Lower lobe of right lung (tissue), 2 donors: Measurements from ENCODE around the gene PHF2. TPM values are rescaled to one million over a fixed set of nuclear protein-coding genes. Genes with fewer than 3 reads are reported as not detected.

Source experiments
- ATAC-seq, 2 donors: fragments of 200-7000 bp; cut with Tn5 transposase; one replicate each; pipeline ENCODE4 v1.9.1; 2020 to 2022; ENCODE audit warnings: mild to moderate bottlenecking in 2 of 2, moderate library complexity in 2 of 2
- DNase-seq: peaks from one replicate; pipeline ENCODE4 v3.0.0-alpha.2; 2020
- H3K27ac ChIP-seq: fragments of 200-600 bp; one replicate; pipeline ENCODE4 v1.8.0; 2022
- H3K27me3 ChIP-seq: fragments of 200-600 bp; one replicate; pipeline ENCODE4 v1.8.0; 2022; ENCODE audit warnings: low read depth
- H3K36me3 ChIP-seq: fragments of 200-600 bp; one replicate; pipeline ENCODE4 v1.8.0; 2022; ENCODE audit warnings: mild to moderate bottlenecking
- H3K4me1 ChIP-seq: fragments of 200-600 bp; one replicate; pipeline ENCODE4 v1.8.0; 2022
- H3K4me3 ChIP-seq: fragments of 200-600 bp; one replicate; pipeline ENCODE4 v1.8.0; 2022; ENCODE audit warnings: mild to moderate bottlenecking
- H3K9me3 ChIP-seq: fragments of 200-600 bp; one replicate; pipeline ENCODE4 v1.8.0; 2022
- intact Hi-C: fragments of 100-400 bp; cut with DNase I; formaldehyde crosslinking; loops from one replicate; pipeline ENCODE4 v1.11.0; 2022
- total RNA-seq: library from RNA; stranded (reverse); fragmentation: NEBNext Ultra II Directional; extraction: Animal tissue kit (Norgen Biotek cat#: 25700); gene quantifications from one replicate; pipeline ENCODE4 v1.2.1, GENCODE V29; 2021
- TF ChIP-seq, protein P1 (sequence below): fragments of 200-600 bp; IDR thresholded peaks from one replicate; pipeline ENCODE4 v1.8.0; 2022; ENCODE audit warnings: antibody characterized with exemption, mild to moderate bottlenecking
- donor health status: DM: no; HTN: yes; CAD: no; lungs with severe emphysema.

The PHF2 gene
- total RNA-seq, 1 donor from 2014 or later = 39.1 TPM

DNA sequence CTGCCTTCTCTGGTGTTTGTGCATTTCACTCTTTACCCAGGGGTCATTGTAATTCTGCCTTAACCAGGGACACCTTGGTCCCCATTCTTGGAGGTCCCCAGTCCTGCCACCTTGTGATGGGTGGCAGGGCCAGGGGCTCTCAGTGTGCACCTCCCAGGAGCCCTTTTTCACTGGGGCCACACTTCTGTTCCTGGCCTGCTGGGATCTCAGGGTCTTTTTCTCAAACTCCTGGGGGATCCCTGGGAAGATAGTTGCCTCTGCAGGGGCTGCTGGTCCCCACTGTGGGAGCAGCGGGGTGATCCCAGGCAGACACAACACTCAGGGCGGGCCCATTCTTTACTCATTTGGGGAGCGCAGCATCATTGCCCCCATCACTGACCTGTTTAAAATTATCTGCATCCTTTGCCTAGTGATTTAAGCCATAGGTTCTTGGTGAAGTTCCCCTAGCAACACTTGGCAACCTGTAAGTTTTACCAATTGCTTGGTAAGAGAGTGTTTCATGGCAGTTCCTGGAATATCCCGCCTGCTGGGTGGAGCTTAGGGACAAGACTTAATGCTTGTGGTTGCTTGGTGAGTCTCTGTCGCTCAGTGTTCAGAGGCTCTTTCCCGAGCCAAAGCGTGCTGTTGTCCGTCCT, 15.7 kb downstream of the PHF2 start:
- Histone ChIP-seq H3K27ac (no peak overlapping the region), H3K9me3 (no peaks in the 10 kb centered on the region), H3K4me1 (peaks cover 52% of the 10 kb centered on the region), H3K27me3 (no peaks in the 10 kb centered on the region), H3K4me3 (no peak overlapping the region), H3K36me3 (no peaks in the 10 kb centered on the region)
- ATAC-seq (no peak), DNase-seq (no peak)
- TF ChIP-seq, protein P1, sequence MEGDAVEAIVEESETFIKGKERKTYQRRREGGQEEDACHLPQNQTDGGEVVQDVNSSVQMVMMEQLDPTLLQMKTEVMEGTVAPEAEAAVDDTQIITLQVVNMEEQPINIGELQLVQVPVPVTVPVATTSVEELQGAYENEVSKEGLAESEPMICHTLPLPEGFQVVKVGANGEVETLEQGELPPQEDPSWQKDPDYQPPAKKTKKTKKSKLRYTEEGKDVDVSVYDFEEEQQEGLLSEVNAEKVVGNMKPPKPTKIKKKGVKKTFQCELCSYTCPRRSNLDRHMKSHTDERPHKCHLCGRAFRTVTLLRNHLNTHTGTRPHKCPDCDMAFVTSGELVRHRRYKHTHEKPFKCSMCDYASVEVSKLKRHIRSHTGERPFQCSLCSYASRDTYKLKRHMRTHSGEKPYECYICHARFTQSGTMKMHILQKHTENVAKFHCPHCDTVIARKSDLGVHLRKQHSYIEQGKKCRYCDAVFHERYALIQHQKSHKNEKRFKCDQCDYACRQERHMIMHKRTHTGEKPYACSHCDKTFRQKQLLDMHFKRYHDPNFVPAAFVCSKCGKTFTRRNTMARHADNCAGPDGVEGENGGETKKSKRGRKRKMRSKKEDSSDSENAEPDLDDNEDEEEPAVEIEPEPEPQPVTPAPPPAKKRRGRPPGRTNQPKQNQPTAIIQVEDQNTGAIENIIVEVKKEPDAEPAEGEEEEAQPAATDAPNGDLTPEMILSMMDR = no peak
- intact Hi-C loops = no loop called here

GRCh38 chr9:93592643-93593021, 16.2 kb downstream of the PHF2 start:
- TF ChIP-seq, protein P1 = no peak
- ATAC-seq (no peak), DNase-seq (no peak)
- no peaks in the 10 kb centered on the region for H3K27me3 ChIP-seq
- H3K4me1 ChIP-seq = peaks cover 52% of the 10 kb centered on the region
- H3K4me3 ChIP-seq = no peak overlapping the region
- H3K9me3 ChIP-seq = no peaks in the 10 kb centered on the region
- intact Hi-C loops = no loop called here
- peak overlapping the region; percentile 31 for H3K27ac ChIP-seq
- no peaks in the 10 kb centered on the region for H3K36me3 ChIP-seq

DNA sequence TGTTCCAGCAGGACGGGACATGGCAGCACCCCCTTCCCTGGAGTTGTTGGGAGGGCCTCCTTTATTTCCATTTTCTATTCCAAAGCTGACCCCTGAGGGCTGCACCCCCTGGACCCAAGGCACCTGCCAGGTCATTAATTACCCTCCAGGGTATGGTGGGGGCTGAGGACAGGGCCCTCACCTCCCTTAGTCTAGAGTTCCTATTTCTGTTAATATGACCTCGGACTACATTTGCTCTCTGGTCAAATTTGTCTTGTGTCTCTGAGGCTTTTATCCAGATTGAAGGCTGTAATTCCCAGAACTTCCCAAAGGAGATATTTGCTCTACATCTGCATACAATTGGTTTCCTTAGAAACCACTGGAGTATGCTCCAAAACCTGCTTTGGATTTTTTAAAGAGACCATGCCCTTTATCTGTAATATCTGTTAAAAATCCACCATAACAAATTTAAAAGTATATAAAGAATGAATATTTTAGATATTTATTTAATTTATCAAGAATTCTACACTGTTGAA, 16.8 kb downstream of the PHF2 start:
- H3K27ac ChIP-seq = peak overlapping the region; percentile 31
- no peak for DNase-seq
- peaks cover 55% of the 10 kb centered on the region for H3K4me1 ChIP-seq
- no peaks in the 10 kb centered on the region for H3K36me3 ChIP-seq
- intact Hi-C loops = no loop called here
- no peak overlapping the region for H3K4me3 ChIP-seq
- H3K27me3 ChIP-seq = no peaks in the 10 kb centered on the region
- TF ChIP-seq, protein P1 = no peak
- ATAC-seq = no peak
- H3K9me3 ChIP-seq = no peaks in the 10 kb centered on the region

GRCh38 chr9:93594041-93594756, 17.8 kb downstream of the PHF2 start:
- no peaks in the 10 kb centered on the region for H3K27me3 ChIP-seq
- peak overlapping the region; percentile 43 for H3K27ac ChIP-seq
- no peaks in the 10 kb centered on the region for H3K36me3 ChIP-seq
- H3K9me3 ChIP-seq = no peaks in the 10 kb centered on the region
- DNase-seq = peak; percentile 69
- H3K4me3 ChIP-seq = no peak overlapping the region
- peaks cover 56% of the 10 kb centered on the region for H3K4me1 ChIP-seq
- intact Hi-C loops = no loop called here
- TF ChIP-seq, protein P1 = no peak
- ATAC-seq = peak; percentile 53 to 73

- DNase-seq (no peak), ATAC-seq (no peak)
- intact Hi-C loops = no loop called here
- H3K36me3 ChIP-seq = no peaks in the 10 kb centered on the region
- H3K27ac ChIP-seq = no peak overlapping the region
- H3K4me1 ChIP-seq = peaks cover 58% of the 10 kb centered on the region
- H3K4me3 ChIP-seq = no peak overlapping the region
- no peaks in the 10 kb centered on the region for H3K27me3 ChIP-seq
- TF ChIP-seq, protein P1 = no peak
- H3K9me3 ChIP-seq = no peaks in the 10 kb centered on the region
Measured at GRCh38 chr9:93595461-93595860, 19.1 kb downstream of the PHF2 start.
